HS-27A (cell line): Measurements from ENCODE around the gene VCL.
"Not testable (repeated sequence)": the region's sequence is repeated elsewhere in the genome, so short reads cannot be mapped to it uniquely, and the experiment has no call there.

Experiments used
- DNase-seq: peaks from one replicate; pipeline ENCODE4 v3.0.0-alpha.2; 2012; ENCODE audit warnings: low read depth, missing footprints

Gene VCL

DNA sequence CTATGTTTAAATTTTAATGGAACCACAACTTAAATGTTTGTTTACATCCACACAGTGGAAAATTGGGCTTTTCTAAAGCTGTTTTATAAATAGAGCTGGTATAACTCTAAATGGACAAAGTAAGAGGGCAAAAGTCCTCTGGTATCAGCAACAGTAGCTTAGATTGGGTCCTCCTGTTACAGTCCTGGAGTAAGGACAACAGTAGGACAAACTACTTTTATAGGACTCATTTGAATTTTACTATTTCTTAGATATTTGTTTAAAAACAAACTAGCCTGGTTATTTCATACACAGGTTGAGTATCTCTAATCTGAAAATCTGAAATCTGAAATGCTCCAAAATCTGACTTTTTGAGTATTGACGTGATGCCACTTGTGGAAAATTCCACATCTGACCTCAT is 8.4 kb downstream of the VCL start:
- DNase-seq, result no peak

- peak; percentile 56 for DNase-seq
These were observed 10.4 kb downstream of the VCL start for GRCh38 chr10:74008212-74008731.

- DNase-seq, result no peak
These were observed 13.1 kb downstream of the VCL start for GRCh38 chr10:74011017-74011416.

DNA sequence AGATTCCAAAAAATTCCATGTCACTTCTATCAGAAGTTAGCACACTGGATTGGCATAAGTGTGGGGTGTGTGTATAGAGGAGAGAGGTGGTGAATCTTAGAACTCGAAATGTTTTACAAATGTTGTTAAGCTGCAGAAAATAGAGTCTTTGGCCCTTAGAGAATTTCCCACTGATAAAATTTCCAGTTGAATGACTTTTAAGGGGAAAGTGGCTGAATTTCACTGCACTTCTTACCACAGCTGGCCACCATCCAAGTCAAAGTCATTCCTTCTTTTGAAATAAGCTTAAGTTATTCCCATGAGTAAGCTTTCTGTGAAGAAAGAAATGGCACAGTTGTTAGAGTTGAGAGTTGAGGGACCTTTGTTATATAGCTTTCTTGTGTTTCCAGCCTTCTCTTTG is 13.9 kb downstream of the VCL start:
- no peak for DNase-seq

- DNase-seq, result no peak
These were observed 14.6 kb downstream of the VCL start for GRCh38 chr10:74012480-74012879.

GRCh38 chr10:74013004-74013403 is 15.1 kb downstream of the VCL start:
- no peak for DNase-seq

GRCh38 chr10:74014574-74014973 is 16.7 kb downstream of the VCL start:
- not testable (repeated sequence) for DNase-seq

DNA sequence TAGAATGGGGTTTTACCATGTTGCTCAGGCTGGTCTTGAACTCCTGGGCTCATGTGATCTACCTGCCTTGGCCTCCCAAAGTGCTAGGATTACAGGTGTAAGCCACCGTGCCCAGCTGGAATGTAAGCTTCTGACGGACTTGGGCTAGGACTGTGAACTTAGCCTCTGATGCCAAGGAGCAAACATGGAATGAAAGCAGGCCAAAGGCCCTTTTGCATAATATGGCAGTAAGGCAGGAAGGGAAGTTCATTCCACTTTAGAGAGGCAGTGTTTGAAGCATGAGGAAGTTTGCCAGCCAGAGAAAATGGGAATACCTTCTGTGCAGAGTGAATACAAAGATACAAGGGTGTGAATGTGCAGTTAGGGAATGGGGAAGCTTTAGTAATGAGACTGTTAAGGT is 20.3 kb downstream of the VCL start:
- DNase-seq, result no peak

GRCh38 chr10:74021248-74022055 is 23.5 kb downstream of the VCL start:
- no peak for DNase-seq

DNA sequence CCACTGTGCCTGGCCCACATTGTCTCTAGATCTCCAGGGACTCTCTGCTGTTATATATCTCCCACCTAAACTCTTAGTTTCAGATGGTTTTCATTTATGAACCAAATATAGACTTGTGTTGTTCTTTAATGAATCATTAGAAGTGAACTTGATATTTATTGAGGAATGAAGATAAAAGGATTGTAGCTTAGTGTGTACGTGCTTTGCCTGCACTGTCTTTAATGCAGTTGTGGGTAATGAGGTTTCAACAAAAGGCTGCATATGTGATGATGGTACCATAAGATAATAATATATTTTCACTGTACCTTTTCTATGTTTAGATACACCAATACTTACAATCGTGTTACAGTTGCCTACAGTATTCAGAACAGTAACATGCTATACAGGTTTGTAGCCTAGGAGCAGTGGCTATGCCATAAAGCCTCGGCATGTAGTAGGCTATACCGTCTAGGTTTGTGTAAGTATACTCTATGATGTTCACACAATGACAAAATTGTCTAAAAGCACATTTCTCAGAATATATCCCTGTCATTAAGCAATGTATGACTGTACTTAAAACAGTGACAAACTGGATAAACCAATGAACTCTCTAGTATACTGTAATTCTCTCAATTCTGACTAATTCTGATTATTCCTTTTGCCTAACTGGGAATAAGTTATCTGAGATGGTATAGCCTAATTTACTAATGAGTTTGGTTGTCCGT is 25.2 kb downstream of the VCL start:
- no peak for DNase-seq

DNA sequence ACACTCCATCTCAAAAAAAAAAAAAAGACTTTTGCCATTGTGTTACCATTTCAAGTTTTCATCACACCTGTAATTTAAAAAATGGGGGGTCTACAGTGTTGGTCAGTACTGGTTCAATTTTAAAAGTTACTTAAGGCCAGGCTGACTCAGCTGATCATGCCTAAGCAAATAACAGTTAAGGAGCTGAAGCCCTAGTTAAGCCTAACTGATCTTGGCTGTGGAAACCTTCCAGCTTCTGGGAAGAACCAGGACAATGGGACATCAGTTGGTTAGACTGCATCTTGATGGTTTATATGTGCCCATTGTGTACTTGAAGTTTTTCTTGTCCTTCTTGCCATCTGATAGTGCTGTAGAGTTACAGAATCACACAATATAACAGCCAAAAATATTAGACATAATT is 26.7 kb downstream of the VCL start:
- no peak for DNase-seq

DNA sequence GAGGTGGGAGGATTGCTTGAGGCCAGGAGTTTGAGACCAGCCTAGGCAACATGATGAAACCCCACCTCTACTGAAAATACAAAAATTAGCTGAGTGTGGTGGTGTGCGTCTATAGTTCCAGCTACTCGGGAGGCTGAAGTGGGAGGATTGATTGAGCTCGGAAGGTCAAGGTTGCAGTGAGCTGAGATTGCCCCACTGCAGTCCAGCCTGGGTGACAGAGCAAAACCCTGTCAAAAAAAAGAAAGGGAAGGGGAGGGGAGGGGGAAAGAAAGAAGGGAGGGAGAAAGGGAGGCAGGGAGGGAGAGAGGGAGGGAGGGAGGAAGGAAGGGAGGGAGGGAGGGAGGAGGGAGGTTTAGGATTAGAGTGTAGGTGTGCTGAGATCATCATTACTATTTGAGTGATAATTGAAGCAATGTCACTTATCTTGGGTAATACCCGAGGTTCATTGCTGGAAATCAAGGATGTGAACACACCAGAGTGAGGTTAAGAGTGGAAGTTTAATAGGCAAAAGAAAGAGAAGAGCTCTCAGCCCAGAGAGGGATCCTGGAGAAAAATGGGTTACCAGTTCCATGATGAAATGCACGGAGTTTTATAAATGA is 27.6 kb downstream of the VCL start:
- DNase-seq, result no peak

- DNase-seq, result no peak
These were observed 28.6 kb downstream of the VCL start for GRCh38 chr10:74026428-74027015.

- no peak for DNase-seq
These were observed 29.8 kb downstream of the VCL start for GRCh38 chr10:74027702-74028101.

DNA sequence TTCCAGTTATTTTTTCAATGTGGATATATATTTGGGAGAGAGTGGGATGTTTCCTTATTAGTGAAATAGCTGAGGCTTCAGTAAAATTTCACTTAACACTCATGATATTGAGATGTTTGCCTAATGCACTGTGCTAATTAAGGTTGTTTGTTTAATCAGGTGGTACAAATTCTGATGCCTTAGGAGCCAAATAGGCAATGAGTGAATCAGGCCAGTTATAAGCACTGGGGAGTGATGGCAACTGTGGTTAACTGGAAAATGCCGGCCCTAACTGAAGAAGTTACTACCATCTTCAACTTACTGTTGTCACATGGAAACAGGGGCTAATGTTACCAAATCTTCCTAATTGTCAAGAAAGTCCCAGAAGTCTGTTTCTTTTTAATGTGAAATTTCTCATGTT is 32.0 kb downstream of the VCL start:
- no peak for DNase-seq

DNA sequence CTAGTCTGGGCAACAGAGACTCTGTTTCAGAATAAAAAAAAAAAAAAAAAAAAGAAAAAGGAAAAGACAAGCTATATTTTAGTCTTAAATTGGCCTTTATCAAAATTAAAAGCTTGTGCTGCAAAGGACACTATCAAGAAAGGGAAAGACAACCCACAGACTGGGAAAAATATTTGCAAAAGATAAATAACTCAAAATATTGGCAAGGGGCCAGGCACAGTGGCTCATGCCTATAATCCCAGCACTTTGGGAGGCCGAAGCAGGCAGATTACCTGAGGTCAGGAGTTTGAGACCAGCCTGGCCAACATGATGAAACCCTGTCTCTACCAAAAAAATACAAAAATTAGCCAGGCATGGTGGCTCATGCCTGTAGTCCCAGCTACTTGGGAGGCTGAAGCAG is 34.3 kb downstream of the VCL start:
- DNase-seq, result not testable (repeated sequence)

DNA sequence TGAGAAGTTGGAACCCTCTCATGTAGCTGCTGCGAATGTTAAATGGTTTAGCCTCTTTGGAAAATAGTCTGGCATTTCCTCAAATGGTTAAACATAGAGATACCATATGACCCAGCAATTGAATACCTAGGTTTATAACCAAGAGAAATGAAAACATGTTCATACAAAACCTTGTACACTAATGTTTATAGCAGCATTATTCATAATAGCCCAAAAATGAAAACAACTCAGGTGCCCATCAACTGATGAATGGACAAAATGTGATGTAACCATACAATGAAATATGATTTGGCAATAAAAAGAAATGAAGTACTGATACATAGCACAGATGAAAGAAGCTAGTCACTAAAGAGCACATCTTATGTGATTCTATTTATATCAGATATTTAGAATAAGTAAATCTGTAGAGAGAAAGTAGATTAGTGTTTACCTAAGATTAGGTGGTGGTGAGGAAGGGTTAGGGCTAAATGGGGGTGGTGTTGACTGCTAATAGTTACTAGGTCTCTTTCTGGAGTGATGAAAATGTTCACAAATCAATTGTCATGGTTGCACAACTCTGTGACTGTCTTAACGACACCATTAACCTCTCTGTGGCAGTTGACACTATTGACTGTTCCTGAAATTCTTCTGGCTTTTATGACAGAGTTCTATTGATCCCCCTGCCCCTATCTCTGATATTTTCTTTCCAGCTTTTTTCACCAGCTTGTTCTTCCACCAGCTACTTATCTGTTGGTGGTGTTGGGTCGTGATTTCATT is 35.2 kb downstream of the VCL start:
- no peak for DNase-seq

GRCh38 chr10:74033702-74034101 is 35.8 kb downstream of the VCL start:
- DNase-seq, result no peak

- no peak for DNase-seq
These were observed 36.4 kb downstream of the VCL start for GRCh38 chr10:74034301-74034700.

DNA sequence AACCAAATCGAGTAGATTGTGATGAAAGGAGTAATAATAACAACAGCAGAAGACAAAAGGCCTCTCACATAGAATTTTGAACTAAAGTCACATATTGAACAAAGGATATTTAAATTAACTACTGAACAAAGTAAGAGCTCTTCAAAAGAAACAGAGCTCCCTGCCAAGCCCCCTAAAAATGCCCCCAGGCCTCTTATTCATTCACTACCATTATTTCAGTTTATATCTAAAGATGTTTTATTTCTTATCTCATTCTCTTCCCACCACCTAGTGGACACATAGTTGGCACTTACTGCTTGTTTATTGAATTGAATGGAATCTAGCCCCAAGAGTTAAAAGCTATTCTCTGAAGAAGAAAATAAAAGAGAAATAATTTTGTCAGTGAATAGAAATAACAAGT is 37.4 kb downstream of the VCL start:
- no peak for DNase-seq

DNA sequence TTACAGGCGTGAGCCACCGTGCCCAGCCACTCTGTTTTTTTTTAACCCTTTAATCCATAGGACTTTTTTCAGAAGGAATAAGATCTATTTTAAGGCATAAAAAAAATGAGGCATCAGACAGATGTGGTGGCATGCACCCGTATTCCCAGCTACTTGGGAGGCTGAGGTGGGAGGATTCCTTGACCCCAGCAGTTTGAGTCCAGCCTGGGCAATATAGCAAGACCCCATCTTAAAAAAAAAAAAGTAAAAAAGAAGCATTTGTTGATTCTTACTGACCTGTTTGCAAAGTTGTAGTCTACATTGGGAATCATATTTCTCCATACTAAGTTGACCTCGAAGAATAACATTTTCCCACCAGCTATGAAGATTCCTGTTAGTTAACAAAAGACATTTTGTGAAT is 38.6 kb downstream of the VCL start:
- no peak for DNase-seq
